Measurements from ENCODE around the gene TNFRSF4.

TNFRSF4 gene

GRCh38 chr1:1170215-1171091, 43.5 kb downstream of the TNFRSF4 start:
- no peak overlapping the region for H3K4me3 ChIP-seq (ENCODE audit: low read depth, low read length)
- no peak for DNase-seq (ENCODE audit: low read depth)
- TF ChIP-seq CTCF (IDR thresholded peaks at IDR 0.05; ENCODE audit: low read depth, low read length, missing control alignments), result no peak

- H3K4me3 ChIP-seq (ENCODE audit: low read depth, low read length), result no peak overlapping the region
- DNase-seq (ENCODE audit: low read depth), result no peak
- no peak for TF ChIP-seq CTCF (IDR thresholded peaks at IDR 0.05; ENCODE audit: low read depth, low read length, missing control alignments)
These were observed 44.3 kb downstream of the TNFRSF4 start for GRCh38 chr1:1169429-1170214.

- H3K4me3 ChIP-seq (ENCODE audit: low read depth, low read length), result no peak overlapping the region
- no peak for TF ChIP-seq CTCF (IDR thresholded peaks at IDR 0.05; ENCODE audit: low read depth, low read length, missing control alignments)
- DNase-seq (ENCODE audit: low read depth), result no peak
These were observed 45.2 kb downstream of the TNFRSF4 start for GRCh38 chr1:1168451-1169411.

- no peak for TF ChIP-seq CTCF (IDR thresholded peaks at IDR 0.05; ENCODE audit: low read depth, low read length, missing control alignments)
- no peak for DNase-seq (ENCODE audit: low read depth)
These were observed 46.0 kb downstream of the TNFRSF4 start for GRCh38 chr1:1167841-1168450.

GRCh38 chr1:1167398-1167821, 46.5 kb downstream of the TNFRSF4 start:
- no peak overlapping the region for H3K4me3 ChIP-seq (ENCODE audit: low read depth, low read length)
- DNase-seq (ENCODE audit: low read depth), result no peak
- TF ChIP-seq CTCF (IDR thresholded peaks at IDR 0.05; ENCODE audit: low read depth, low read length, missing control alignments), result no peak

More at GRCh38 chr1:1167841-1168450, 46.0 kb downstream of the TNFRSF4 start:
- H3K4me3 ChIP-seq (ENCODE audit: low read depth, low read length), result no peak overlapping the region
